Erythroblast (primary cell): Measurements from ENCODE around the gene CCR1.

Experiments
- DNase-seq, 2 experiments: peaks; one replicate each; lab custom pipeline; 2025; lab: John Stamatoyannopoulos, UW
- GATA1 ChIP-seq: IDR thresholded peaks from 2 replicates; pipeline ENCODE4 v1.6.1; 2011; ENCODE audit warnings: low read depth, mild to moderate bottlenecking, control low read depth, low read length, moderate library complexity
- POLR2A ChIP-seq: IDR thresholded peaks from 2 replicates; pipeline ENCODE4 v1.6.1; 2011; ENCODE audit warnings: mild to moderate bottlenecking, low read length

CCR1 gene

GRCh38 chr3:46208167-46208704, at the start of gene CCR1:
CCR1 (minus strand) TSS chr3:46208313; CDS start chr3:46204313, 4,000 bp downstream.
- peak; percentile 10 to 37 for DNase-seq
- no peak for TF ChIP-seq POLR2A
- no peak for TF ChIP-seq GATA1

GRCh38 chr3:46252980-46253379, 44.9 kb upstream of the CCR1 start:
- no peak for DNase-seq
- no peak for TF ChIP-seq GATA1
- no peak for TF ChIP-seq POLR2A

DNA sequence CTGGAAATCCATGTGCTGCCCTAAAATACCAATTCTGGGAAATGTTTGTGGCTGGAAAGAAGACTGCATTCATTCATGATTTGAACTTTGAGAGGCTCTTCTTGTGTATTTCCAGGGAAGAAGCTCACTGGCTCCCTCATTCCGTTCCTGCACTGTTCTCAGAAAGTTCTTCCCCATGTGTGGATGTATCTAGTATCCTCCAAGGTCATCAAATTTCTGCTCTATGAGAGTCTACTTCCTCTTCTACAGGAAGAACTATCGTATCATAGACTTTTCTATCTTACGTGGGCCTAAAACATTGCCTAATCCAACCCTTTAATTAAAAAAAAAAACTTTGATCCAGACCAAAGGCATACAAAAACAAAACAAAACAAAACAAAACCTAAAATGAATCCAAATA, 37.0 kb upstream of the CCR1 start:
- DNase-seq: no peak
- TF ChIP-seq GATA1: no peak
- no peak for TF ChIP-seq POLR2A

DNA sequence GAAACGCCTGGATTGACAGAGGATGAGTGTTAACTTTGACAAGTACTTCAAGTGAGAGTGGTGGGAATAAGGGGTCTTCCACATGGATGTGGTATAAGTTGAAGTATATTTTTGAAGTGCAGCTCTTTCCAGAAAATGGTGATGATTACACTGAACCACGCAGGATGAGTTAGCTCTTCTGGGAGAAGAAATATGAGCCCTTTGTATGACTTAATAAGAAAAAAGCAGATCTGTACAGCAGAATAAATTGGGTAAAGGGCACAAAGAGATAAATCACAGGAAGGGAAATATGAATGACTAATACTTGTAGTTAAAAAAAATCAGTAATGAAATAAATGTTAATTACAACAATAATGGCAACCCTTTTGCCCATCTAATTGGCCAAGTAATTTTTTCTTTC, 35.4 kb upstream of the CCR1 start:
- no peak for TF ChIP-seq GATA1
- TF ChIP-seq POLR2A: no peak
- DNase-seq: no peak

- TF ChIP-seq GATA1: no peak
- no peak for TF ChIP-seq POLR2A
- DNase-seq: no peak
These were observed 34.0 kb upstream of the CCR1 start, which contains the start of gene CCR3 for GRCh38 chr3:46242120-46242519. CCR3 (plus strand) TSS chr3:46242460; CDS start chr3:46265159, 22,699 bp downstream.

GRCh38 chr3:46239952-46240351, 31.8 kb upstream of the CCR1 start:
- DNase-seq: no peak
- no peak for TF ChIP-seq POLR2A
- TF ChIP-seq GATA1: no peak

DNA sequence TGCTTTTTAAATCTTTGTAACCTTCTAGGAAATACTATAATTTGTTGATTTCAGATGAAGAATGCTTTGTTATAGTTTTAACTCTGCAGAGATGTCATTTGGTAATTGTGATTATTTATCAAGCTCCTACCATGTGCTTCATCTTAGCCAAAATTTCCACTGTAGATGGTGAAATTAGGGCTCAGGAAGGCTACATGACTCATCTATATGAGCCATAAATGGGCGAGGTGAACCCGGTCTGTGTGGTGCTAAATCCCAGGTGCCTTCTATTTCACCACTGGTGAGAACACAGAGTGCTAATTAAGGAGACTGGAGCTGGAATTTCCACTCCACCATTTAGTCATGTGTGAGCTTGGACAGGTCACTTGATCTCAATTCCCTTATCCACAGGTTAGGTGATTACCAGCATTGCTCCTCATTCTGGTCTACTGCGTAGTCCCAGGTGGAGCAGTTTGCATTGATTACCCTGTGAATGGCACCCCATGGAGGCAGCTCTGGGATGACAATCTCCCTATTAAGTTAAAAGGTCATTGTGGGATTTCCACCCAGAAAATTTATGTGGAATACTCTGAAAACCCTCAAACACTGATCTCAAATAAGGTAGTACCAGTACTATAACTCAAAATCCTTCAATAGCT, 31.3 kb upstream of the CCR1 start:
- DNase-seq: no peak
- TF ChIP-seq GATA1 (no peak), POLR2A (no peak)

DNA sequence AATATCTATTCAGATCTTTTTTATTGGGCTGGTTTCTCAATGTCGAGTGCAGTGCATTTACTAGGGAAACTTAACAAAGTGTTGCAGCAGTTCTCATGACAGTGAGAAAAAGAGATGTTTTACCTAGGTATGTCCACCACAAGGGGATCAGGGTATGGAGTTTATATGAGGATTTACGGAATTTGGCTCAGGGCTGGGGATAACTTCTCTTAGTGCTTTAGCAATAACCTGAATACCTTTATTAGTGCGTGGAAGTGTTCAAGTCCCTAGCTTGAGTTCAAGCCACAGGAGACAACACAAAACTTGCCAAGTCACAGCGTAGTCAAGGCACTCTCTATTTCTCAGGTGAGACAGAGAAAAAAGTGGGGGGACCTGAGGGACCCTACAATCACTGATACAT, 30.3 kb upstream of the CCR1 start:
- TF ChIP-seq POLR2A (no peak), GATA1 (no peak)
- DNase-seq: no peak

DNA sequence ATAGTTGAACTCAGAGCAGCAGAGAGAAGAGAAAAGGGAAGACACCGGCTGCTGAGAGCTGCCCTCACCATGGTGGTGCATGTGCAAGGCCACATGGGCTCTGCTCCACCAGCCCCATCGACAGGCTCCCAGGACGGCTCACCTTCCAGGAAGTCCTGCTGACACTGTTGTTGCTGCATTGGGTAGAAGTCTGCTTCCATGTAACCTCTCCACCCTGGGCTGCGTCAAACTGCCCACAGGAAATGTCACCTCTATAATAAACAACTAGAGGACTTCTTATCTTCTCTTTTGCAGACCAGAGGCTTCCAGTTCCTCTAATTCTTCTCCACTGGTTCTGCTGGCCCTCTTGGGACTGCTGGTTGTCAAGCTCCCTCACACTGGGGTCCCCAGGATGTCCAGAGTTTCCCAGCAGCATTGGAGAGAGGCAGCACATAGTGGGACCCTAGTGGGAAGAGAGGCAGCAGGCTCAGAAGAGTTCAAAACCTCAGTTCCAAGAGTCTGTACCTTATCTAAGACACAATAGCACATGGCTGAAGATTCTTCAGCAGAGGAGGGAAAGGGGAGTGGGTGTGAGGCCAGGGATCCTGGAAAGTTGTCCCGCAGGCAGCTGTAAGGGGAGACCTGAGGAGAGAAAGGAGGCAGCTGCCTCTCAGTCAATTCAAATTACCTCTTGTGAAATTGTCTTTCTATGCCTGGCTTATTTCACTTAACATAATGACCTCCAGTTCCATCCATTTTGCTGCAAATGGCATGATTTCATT, 28.4 kb upstream of the CCR1 start:
- TF ChIP-seq POLR2A (no peak), GATA1 (no peak)
- DNase-seq: no peak

- no peak for DNase-seq
- no peak for TF ChIP-seq GATA1
- TF ChIP-seq POLR2A: no peak
These were observed 27.3 kb upstream of the CCR1 start for GRCh38 chr3:46235425-46235824.

DNA sequence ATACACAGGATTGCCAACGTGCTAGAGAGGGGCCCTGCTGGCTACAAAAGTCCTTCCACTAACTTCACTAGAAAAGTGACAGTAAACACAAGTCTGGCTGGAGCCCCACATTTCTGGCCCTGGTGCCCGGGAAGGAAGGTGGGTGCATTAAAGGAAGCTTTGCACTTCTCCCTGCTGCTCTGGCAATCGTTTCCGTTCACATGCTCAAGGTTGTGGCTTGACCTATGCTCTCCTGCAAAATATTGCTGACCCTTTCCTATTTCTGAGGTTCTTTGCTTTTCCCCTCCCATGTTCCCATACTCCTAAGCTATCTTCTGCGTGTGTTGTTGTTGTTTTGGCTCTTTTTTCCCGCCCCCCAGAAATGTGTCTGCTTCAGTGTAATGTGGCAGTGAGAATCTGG, 25.1 kb upstream of the CCR1 start:
- DNase-seq: no peak
- TF ChIP-seq GATA1 (no peak), POLR2A (no peak)

GRCh38 chr3:46231323-46231722, 23.2 kb upstream of the CCR1 start:
- TF ChIP-seq GATA1: no peak
- TF ChIP-seq POLR2A: no peak
- no peak for DNase-seq

DNA sequence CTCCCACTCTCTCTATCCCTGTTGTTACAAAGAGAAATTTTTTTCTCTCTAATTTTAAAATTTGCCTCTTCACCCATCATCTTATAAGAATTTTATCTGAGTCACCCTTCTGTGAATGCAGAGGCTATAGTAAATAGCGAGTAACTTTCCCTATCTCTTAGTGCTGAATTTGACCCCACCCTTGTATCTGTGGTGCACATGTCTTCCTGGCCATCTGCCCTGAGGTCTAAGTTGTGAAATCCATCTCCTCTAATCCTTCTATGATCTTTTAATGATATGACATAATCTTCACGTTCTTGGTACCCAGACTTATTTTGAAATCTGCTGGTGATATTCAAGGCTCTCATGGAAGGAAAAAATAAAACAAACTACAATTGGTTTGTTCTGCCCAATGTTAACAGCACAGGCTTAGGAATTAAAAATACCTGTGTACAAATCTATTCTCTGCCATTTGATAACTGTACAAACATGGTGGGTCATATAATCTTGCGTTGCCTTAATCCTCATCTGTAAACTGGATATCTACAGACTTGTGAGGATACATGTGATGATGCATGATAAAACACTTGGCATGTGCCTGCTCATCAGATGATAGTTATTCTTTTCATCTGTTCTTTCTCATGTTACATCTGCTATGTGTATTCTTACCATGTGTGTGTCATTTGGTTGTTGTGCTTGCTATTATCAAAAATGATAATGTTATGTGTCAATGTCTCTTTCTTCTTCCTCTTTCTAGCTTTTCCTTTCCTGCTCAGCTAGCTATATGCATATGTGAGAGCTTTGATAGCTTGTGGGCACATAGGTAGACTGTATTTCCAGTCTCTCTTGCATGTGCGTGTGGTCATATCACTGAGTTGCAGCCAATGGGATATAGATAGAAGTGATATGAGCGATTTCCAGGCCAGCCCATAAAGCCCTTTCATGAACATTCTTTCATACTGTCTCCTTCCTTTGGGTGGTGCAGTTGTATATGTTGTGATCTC, 20.4 kb upstream of the CCR1 start:
- DNase-seq: peak; percentile 88 to 93
- TF ChIP-seq GATA1: no peak
- TF ChIP-seq POLR2A: no peak

DNA sequence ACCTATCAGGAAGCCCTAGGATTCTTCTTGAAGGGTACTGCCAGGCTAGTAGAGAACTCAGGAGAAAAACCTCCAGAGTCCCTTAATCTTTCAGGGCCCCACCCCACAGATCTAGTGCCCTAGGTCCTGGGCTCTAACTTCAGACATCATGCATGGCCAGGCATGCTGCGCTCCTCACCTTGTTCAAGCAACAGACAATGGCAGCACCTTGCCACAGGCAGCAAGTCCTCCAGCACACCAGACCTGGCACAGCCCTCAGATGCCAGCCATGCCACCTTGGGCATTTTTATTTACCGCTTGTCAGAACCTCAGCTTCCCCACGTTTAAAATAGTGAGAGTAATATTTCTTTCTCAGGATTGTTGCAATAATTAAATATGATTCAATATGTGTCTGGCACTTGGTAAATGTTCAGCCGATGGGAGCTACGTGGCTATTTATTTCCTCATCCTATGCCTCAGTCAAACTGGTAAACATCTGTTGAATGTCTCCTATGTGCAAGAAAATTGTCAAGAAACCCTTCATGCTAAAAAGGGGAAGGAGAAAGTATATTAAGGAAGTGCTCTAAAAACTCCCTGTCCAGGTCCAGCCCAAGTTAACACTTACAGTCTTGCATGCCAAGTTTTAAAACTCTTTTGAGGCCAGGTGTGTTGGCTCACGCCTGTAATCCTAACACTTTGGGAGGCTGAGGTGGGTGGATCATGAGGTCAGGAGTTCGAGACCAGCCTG, 14.5 kb upstream of the CCR1 start:
- no peak for DNase-seq
- TF ChIP-seq GATA1: no peak
- TF ChIP-seq POLR2A: no peak
